Measurements from ENCODE around the gene EPB41L4A.
A peak's percentile ranks its signal among the peaks of the same experiment; 100 is the strongest.

The EPB41L4A gene

GRCh38 chr5:112348915-112349314, 70.2 kb downstream of the EPB41L4A start:
- Histone ChIP-seq H3K27ac (ENCODE audit: low read length) (no peak overlapping the region), H3K9me3 (replicated peaks; ENCODE audit: insufficient read depth, low read length) (no peaks in the 10 kb centered on the region), H3K4me3 (ENCODE audit: low read length) (no peak overlapping the region), H3K4me1 (ENCODE audit: low read length) (peaks cover 24% of the 10 kb centered on the region), H2AFZ (ENCODE audit: low read length) (no peak overlapping the region), H3F3A (ENCODE audit: insufficient read depth, low read length) (0 out of 2 replicates have a peak, but pooled peaks cover 5% of the 10 kb centered on the region), H3K36me3 (replicated peaks; ENCODE audit: insufficient read depth, low read length) (no peaks in the 10 kb centered on the region), H3K79me2 (ENCODE audit: low read length) (no peaks in the 10 kb centered on the region), H3K9me2 (replicated peaks; ENCODE audit: insufficient read depth, low read length) (no peaks in the 10 kb centered on the region), H3K4me2 (ENCODE audit: low read depth, low read length) (peak overlapping the region; percentile 21; the same call in 1 of the 2 replicates), H3K9ac (ENCODE audit: low read length) (no peak overlapping the region), H4K20me1 (ENCODE audit: insufficient read depth, low read length) (no peaks in the 10 kb centered on the region), H3K27me3 (replicated peaks; ENCODE audit: insufficient read depth, low read length) (no peaks in the 10 kb centered on the region)
- TF ChIP-seq CTCF (IDR thresholded peaks at IDR 0.05; ENCODE audit: low read length), result no peak
- no peak for DNase-seq

- no peaks in the 10 kb centered on the region for H3K9me2 ChIP-seq (replicated peaks; ENCODE audit: insufficient read depth, low read length)
- H3K27ac ChIP-seq (ENCODE audit: low read length), result no peak overlapping the region
These were observed 70.7 kb downstream of the EPB41L4A start for GRCh38 chr5:112348387-112348786.

GRCh38 chr5:112346411-112347044, 72.5 kb downstream of the EPB41L4A start:
- H3K4me1 ChIP-seq (ENCODE audit: low read length), result peaks cover 24% of the 10 kb centered on the region
- 0 out of 2 replicates have a peak, but pooled peaks cover 5% of the 10 kb centered on the region for H3F3A ChIP-seq (ENCODE audit: insufficient read depth, low read length)
- H3K27ac ChIP-seq (ENCODE audit: low read length), result peak overlapping the region; percentile 28; the same call in 1 of the 2 replicates
- H3K9me3 ChIP-seq (replicated peaks; ENCODE audit: insufficient read depth, low read length), result no peaks in the 10 kb centered on the region
- peak overlapping the region; percentile 47 for H2AFZ ChIP-seq (ENCODE audit: low read length)
- H3K9me2 ChIP-seq (replicated peaks; ENCODE audit: insufficient read depth, low read length), result no peaks in the 10 kb centered on the region
- H3K4me2 ChIP-seq (ENCODE audit: low read depth, low read length), result peak overlapping the region; percentile 56
- H3K79me2 ChIP-seq (ENCODE audit: low read length), result no peaks in the 10 kb centered on the region
- no peaks in the 10 kb centered on the region for H3K36me3 ChIP-seq (replicated peaks; ENCODE audit: insufficient read depth, low read length)
- no peaks in the 10 kb centered on the region for H4K20me1 ChIP-seq (ENCODE audit: insufficient read depth, low read length)
- peak overlapping the region; percentile 25; the same call in 1 of the 2 replicates for H3K4me3 ChIP-seq (ENCODE audit: low read length)
- no peaks in the 10 kb centered on the region for H3K27me3 ChIP-seq (replicated peaks; ENCODE audit: insufficient read depth, low read length)
- TF ChIP-seq EZH2 (optimal IDR thresholded peaks at IDR 0.05; ENCODE audit: low read depth, low read length) (no peak), EZH2phosphoT487 (IDR thresholded peaks at IDR 0.05; ENCODE audit: low read length) (no peak), CTCF (IDR thresholded peaks at IDR 0.05; ENCODE audit: low read length) (no peak)
- H3K9ac ChIP-seq (ENCODE audit: low read length), result no peak overlapping the region
- peak; percentile 46 for DNase-seq

More at GRCh38 chr5:112348387-112348786, 70.7 kb downstream of the EPB41L4A start:
- Histone ChIP-seq H3K4me1 (ENCODE audit: low read length) (peaks cover 24% of the 10 kb centered on the region), H4K20me1 (ENCODE audit: insufficient read depth, low read length) (no peaks in the 10 kb centered on the region), H3K9me3 (replicated peaks; ENCODE audit: insufficient read depth, low read length) (no peaks in the 10 kb centered on the region), H3K27me3 (replicated peaks; ENCODE audit: insufficient read depth, low read length) (no peaks in the 10 kb centered on the region), H3F3A (ENCODE audit: insufficient read depth, low read length) (0 out of 2 replicates have a peak, but pooled peaks cover 5% of the 10 kb centered on the region), H3K79me2 (ENCODE audit: low read length) (no peaks in the 10 kb centered on the region), H3K4me2 (ENCODE audit: low read depth, low read length) (no peak overlapping the region), H2AFZ (ENCODE audit: low read length) (no peak overlapping the region), H3K4me3 (ENCODE audit: low read length) (no peak overlapping the region), H3K9ac (ENCODE audit: low read length) (no peak overlapping the region), H3K36me3 (replicated peaks; ENCODE audit: insufficient read depth, low read length) (no peaks in the 10 kb centered on the region)
- TF ChIP-seq EZH2 (optimal IDR thresholded peaks at IDR 0.05; ENCODE audit: low read depth, low read length), result no peak
- TF ChIP-seq EZH2phosphoT487 (IDR thresholded peaks at IDR 0.05; ENCODE audit: low read length), result no peak
- TF ChIP-seq CTCF (IDR thresholded peaks at IDR 0.05; ENCODE audit: low read length), result no peak
- DNase-seq, result no peak
